Keratinocyte (primary cell): Measurements from ENCODE around the gene EPOP. TPM values are rescaled to one million over a fixed set of nuclear protein-coding genes. Genes with fewer than 3 reads are reported as not detected.

Experiments
- DNase-seq: peaks from one replicate; pipeline ENCODE4 v3.0.0-alpha.2; 2011; ENCODE audit warnings: low read depth, missing footprints, low spot score
- FAIRE-seq: peaks from 2 replicates; lab custom pipeline; 2011; peaks lifted over from hg19 to GRCh38; lab: Jason Lieb, UNC
- H2AFZ ChIP-seq: 2 replicates; pipeline ENCODE4 v1.6.0; 2012; ENCODE audit warnings: low read length, control low read depth, inconsistent platforms; ENCODE audit not compliant: control insufficient read depth
- H3K27ac ChIP-seq: 2 replicates; pipeline ENCODE4 v1.5.1; 2011; ENCODE audit warnings: low read length; ENCODE audit not compliant: control insufficient read depth, insufficient read depth
- H3K27me3 ChIP-seq: 3 replicates; pipeline ENCODE4 v1.6.0; 2011; ENCODE audit warnings: low read length; ENCODE audit not compliant: control insufficient read depth, insufficient read depth; ENCODE audit errors: extremely low read depth
- H3K36me3 ChIP-seq, 2 experiments: 2 replicates in 1 of 2; 3 replicates in 1 of 2; pipeline ENCODE4 v1.5.1; 2011; ENCODE audit warnings: low read length in 2 of 2, mild to moderate bottlenecking in 1 of 2; ENCODE audit not compliant: control insufficient read depth in 2 of 2, insufficient read depth in 2 of 2; ENCODE audit errors: extremely low read depth in 1 of 2
- H3K4me1 ChIP-seq: 3 replicates; pipeline ENCODE4 v1.5.1; 2011; ENCODE audit warnings: low read length; ENCODE audit not compliant: control insufficient read depth, insufficient read depth; ENCODE audit errors: extremely low read depth
- H3K4me2 ChIP-seq: 3 replicates; pipeline ENCODE4 v1.6.0; 2011; ENCODE audit warnings: low read depth, low read length; ENCODE audit not compliant: control insufficient read depth, insufficient read depth; ENCODE audit errors: extremely low read depth
- H3K4me3 ChIP-seq, 3 experiments: fragments of 200-600 bp in 1 of 3; sonication (generic) in 1 of 3; 2 replicates in 2 of 3; 3 replicates in 1 of 3; pipeline ENCODE4 v1.5.1; 2011 to 2016; ENCODE audit warnings: low read length in 3 of 3, mild to moderate bottlenecking in 3 of 3, control low read depth in 2 of 3, inconsistent platforms in 1 of 3, low read depth in 1 of 3, mixed read lengths in 1 of 3, mixed run types in 1 of 3, moderate library complexity in 1 of 3; ENCODE audit not compliant: control insufficient read depth in 2 of 3, insufficient read depth in 2 of 3; ENCODE audit errors: extremely low read depth in 1 of 3
- H3K79me2 ChIP-seq: 2 replicates; pipeline ENCODE4 v1.6.0; 2012; ENCODE audit warnings: low read length; ENCODE audit not compliant: control insufficient read depth, insufficient read depth
- H3K9ac ChIP-seq: 3 replicates; pipeline ENCODE4 v1.6.0; 2011; ENCODE audit warnings: low read length; ENCODE audit not compliant: control insufficient read depth, insufficient read depth; ENCODE audit errors: extremely low read depth
- H3K9me1 ChIP-seq: 3 replicates; pipeline ENCODE4 v1.6.0; 2011; ENCODE audit warnings: low read length; ENCODE audit not compliant: control insufficient read depth, insufficient read depth; ENCODE audit errors: extremely low read depth
- H3K9me3 ChIP-seq: 2 replicates; pipeline ENCODE4 v1.5.1; 2012; ENCODE audit warnings: low read depth, low read length; ENCODE audit not compliant: control insufficient read depth
- H4K20me1 ChIP-seq: 3 replicates; pipeline ENCODE4 v1.6.0; 2011; ENCODE audit warnings: low read length; ENCODE audit not compliant: control insufficient read depth, insufficient read depth; ENCODE audit errors: extremely low read depth
- EZH2 ChIP-seq: IDR thresholded peaks from one replicate; pipeline ENCODE4 v1.6.1; 2012; ENCODE audit warnings: inconsistent platforms, mild to moderate bottlenecking, low read length, moderate library complexity
- dilution Hi-C: fragments of 300-500 bp; cut with MboI; formaldehyde crosslinking; loops from one replicate; pipeline ENCODE4 v1.7.0; 2020; ENCODE audit warnings: low sequenced_read_pairs; ENCODE audit not compliant: extremely low pct_ligation_motif_present
- polyA plus RNA-seq, 5 experiments: library from polyadenylated mRNA; depleted of rRNA in 3 of 5; stranded (reverse) in 3 of 5; stranded (forward) in 1 of 5; unstranded in 1 of 5; fragments of >200 nt; gene quantifications; 1 replicate in 1 of 5; 2 replicates in 3 of 5; 3 replicates in 1 of 5; pipeline versions ENCODE4 v1.2.1 to v1.2.3, GENCODE V29; 2011 to 2012; ENCODE audit warnings: missing spikeins in 2 of 5, low read depth in 1 of 5, low replicate concordance in 1 of 5
- TF ChIP-seq, protein P1 (sequence below), 3 experiments: IDR thresholded peaks in 1 of 3; conservative IDR thresholded peaks in 1 of 3; optimal IDR thresholded peaks in 1 of 3; 2 replicates in 2 of 3; 3 replicates in 1 of 3; pipeline versions ENCODE3 to v1.5.1; 2011; ENCODE audit warnings: low read length in 3 of 3, mild to moderate bottlenecking in 3 of 3, moderate library complexity in 2 of 3, control low read depth in 1 of 3, inconsistent platforms in 1 of 3; ENCODE audit not compliant: insufficient read depth in 2 of 3; ENCODE audit errors: extremely low read depth in 1 of 3

EPOP gene
- polyA plus RNA-seq, 1 donor (not counting 4 experiments of a cell fraction or from before 2014, with no cell fraction given) = 3.2 TPM

DNA sequence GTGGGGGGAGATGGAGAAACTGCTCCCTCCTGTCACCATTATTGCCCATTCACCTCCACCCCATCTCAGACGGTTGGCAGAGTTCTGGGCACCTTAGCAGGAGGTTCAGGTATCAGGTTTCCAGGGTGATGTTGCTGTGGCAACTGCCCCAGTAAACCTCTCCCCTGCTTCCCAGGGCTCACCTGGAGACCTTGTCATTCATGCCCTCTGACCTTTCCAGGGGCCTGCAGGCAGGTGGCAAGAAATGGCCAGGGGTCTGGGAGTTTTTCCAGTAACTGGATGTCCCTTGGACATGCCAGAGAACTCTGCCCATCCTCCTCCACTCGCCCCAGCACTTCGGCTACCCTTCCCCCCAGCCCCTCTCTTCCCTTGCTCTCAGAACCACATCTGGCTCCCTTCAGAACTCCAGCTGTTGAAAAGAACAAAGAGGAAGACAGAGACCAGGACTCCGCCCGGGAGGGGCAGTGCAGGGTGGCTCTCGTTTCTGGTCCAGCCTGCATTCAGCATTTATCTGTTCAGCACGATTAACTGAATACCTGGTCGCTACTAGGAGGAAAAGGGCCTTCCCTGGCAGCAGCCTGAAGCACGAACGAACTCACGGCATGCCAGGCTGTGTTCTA is 38.8 kb upstream of the EPOP start:
- TF ChIP-seq, protein P1, sequence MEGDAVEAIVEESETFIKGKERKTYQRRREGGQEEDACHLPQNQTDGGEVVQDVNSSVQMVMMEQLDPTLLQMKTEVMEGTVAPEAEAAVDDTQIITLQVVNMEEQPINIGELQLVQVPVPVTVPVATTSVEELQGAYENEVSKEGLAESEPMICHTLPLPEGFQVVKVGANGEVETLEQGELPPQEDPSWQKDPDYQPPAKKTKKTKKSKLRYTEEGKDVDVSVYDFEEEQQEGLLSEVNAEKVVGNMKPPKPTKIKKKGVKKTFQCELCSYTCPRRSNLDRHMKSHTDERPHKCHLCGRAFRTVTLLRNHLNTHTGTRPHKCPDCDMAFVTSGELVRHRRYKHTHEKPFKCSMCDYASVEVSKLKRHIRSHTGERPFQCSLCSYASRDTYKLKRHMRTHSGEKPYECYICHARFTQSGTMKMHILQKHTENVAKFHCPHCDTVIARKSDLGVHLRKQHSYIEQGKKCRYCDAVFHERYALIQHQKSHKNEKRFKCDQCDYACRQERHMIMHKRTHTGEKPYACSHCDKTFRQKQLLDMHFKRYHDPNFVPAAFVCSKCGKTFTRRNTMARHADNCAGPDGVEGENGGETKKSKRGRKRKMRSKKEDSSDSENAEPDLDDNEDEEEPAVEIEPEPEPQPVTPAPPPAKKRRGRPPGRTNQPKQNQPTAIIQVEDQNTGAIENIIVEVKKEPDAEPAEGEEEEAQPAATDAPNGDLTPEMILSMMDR (optimal IDR thresholded peaks at IDR 0.05 in 1 of 3, IDR thresholded peaks at IDR 0.05 in 1 of 3, conservative IDR thresholded peaks at IDR 0.05 in 1 of 3; ENCODE audit: extremely low read depth in 1 of 3, insufficient read depth in 2 of 3, low read length in 3 of 3) = no peak
- no peak for TF ChIP-seq EZH2
- no peak for FAIRE-seq

DNA sequence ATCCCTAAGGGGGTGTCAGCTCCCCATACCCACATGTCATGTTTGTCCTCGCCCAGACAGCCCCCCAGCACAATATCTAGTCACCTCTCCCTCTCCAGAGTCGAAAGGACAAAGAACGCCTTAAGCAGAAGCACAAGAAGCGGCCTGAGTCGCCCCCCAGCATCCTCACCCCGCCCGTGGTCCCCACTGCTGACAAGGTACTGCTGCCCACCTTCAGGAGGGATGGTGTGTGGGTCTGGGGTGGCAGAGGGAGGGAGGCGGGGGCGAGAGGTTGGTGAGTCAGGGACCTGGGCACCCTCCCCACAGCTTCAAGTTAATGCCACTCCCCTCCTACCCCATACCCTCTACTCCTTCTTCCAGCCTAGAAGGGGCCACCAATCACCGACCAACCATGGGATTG is 37.8 kb upstream of the EPOP start:
- DNase-seq = no peak
- Histone ChIP-seq H3K4me2 (no peak overlapping the region), H3K79me2 (no peaks in the 10 kb centered on the region), H3K9ac (no peak overlapping the region), H3K9me3 (no peaks in the 10 kb centered on the region), H3K27ac (no peak overlapping the region), H3K4me1 (no peaks in the 10 kb centered on the region), H2AFZ (no peak overlapping the region), H4K20me1 (no peaks in the 10 kb centered on the region), H3K4me3 (no peak overlapping the region), H3K9me1 (no peaks in the 10 kb centered on the region), H3K36me3 (peaks cover 18 to 43% of the 10 kb centered on the region in 2 experiments), H3K27me3 (no peaks in the 10 kb centered on the region)
- FAIRE-seq = no peak
- dilution Hi-C loops = no loop called here
- TF ChIP-seq EZH2 = no peak
- TF ChIP-seq, protein P1 (optimal IDR thresholded peaks at IDR 0.05 in 1 of 3, IDR thresholded peaks at IDR 0.05 in 1 of 3, conservative IDR thresholded peaks at IDR 0.05 in 1 of 3; ENCODE audit: extremely low read depth in 1 of 3, insufficient read depth in 2 of 3, low read length in 3 of 3) = no peak

More for the DNA sequence above, 38.8 kb upstream of the EPOP start:
- Histone ChIP-seq H3K27ac (no peak overlapping the region), H3K36me3 (peaks cover 18 to 43% of the 10 kb centered on the region in 2 experiments), H3K4me3 (no peak overlapping the region), H3K9me1 (no peaks in the 10 kb centered on the region), H4K20me1 (no peaks in the 10 kb centered on the region), H3K4me2 (no peak overlapping the region), H3K27me3 (no peaks in the 10 kb centered on the region), H3K79me2 (no peaks in the 10 kb centered on the region), H3K4me1 (peaks cover 4% of the 10 kb centered on the region), H3K9ac (no peak overlapping the region), H2AFZ (no peak overlapping the region), H3K9me3 (no peaks in the 10 kb centered on the region)
- no peak for DNase-seq
- dilution Hi-C loops = no loop called here
